ENCODE data around the gene SLC12A4.
"Not testable (repeated sequence)": the region's sequence is repeated elsewhere in the genome, so short reads cannot be mapped to it uniquely, and the experiment has no call there.

SLC12A4 gene

GRCh38 chr16:67968400-67969253 lies at the start of gene SLC12A4:
Gene SLC12A4 (minus strand): TSS chr16:67968637. CDS start chr16:67968553, 84 bp downstream.
- DNase-seq: no peak

DNA sequence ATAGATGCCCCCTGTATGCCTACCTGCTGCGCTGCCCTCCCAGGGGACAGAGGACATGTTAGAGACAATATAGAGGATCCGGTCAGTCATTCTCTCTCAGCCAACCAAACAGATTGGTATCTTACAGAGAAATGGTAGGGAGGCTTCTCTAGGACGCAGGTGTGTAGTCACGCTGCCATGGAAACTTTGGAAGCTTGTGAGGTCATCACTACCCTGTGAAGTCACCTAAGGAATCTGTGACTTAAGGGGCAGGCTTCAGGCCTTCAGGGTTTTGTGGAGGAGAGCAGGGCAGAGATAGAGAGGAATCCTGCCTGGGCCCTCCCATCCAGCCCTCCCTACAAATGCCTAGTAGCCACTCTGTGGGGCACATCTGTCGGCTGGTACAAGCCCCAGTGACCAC lies 47.2 kb upstream of the SLC12A4 start, which contains the start of gene DPEP2NB:
Gene DPEP2NB, minus strand, starts transcription at position 231 of the 400 bp plus-strand sequence. Its CDS starts 141 bp downstream, at position 90.
- DNase-seq: no peak

DNA sequence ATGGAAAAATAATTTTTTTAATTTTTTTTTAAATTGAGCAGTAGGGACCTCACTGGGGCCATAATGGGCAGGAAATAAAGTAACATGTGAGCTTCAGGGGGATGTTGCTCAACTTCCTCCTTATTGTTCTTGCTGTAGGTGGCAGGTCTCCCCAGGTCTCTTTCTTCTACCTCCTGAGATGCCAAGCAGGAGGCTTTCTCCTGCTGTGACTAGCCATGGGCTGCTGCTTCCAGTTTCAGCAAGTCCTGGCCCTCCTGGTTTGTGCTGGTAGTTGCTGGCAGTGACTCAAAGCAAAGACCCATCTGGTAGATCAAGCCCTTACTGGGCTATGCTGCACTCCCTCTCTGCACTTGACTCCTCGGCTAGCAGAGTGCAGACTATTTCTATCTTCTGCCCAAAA lies 45.0 kb upstream of the SLC12A4 start:
- no peak for DNase-seq

- DNase-seq: not testable (repeated sequence)
These were observed 41.4 kb upstream of the SLC12A4 start for GRCh38 chr16:68009872-68010271.

- DNase-seq: no peak
These were observed 40.8 kb upstream of the SLC12A4 start for GRCh38 chr16:68009157-68009735.

- DNase-seq: no peak
These were observed 37.4 kb upstream of the SLC12A4 start for GRCh38 chr16:68005786-68006286.

DNA sequence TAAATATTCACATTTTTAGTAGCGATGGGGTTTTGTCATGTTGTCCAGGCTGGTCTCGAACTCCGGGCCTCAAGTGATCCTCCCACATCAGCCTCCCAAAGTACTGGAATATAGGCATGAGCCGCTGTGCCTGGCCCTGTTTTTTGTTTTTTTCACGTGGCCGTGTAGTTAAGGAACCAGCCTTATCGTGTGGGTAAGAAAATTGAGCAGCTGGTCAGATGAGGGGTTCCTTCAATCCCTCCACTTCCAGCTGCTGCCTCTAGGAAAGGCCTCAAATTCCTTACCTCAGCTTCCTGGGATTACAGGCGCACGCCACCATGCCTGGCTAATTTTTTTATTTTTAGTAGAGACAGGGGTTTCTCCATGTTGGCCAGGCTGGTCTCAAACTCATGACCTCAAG lies 36.8 kb upstream of the SLC12A4 start:
- no peak for DNase-seq

GRCh38 chr16:68003031-68003430 lies 34.6 kb upstream of the SLC12A4 start:
- no peak for DNase-seq

DNA sequence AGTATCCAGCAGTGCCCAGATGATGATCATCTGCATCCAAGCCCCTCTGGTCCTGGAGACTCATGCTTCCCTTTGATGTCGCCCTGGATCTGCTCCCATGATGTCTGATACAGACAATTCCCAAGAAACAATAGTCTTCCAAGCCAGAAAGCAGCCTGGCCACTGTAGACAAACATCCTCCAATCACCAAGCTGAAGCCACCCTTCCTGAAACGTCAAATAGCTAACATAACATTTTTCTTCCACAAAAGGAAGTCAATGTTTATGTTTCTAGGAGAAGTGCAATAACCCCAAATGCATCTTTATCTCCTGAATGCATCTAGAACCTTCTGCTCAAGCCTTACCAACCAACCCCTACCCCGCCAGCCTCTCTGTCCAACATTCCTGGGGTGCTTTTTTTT lies 32.0 kb upstream of the SLC12A4 start:
- DNase-seq: no peak

DNA sequence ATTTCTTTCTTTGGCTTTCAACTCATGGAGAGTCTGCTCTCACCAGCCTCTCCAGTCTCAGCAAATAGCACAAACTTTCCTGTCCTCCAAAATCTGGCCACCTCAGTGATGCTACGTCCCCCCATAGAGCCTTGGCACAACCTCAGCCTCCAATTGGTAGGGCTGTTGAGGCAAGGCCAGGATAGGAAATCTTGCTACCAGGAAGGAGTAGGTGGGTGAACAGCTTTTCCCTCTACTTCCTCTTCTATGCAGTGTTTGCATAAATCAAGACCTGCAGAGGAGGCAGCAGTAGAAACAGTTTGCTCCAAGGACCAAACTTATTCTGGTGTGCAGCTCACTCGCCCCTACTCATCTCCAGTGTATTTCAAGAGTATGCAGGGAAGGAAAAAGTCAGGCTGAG lies 31.5 kb upstream of the SLC12A4 start:
- no peak for DNase-seq

- not testable (repeated sequence) for DNase-seq
These were observed 30.6 kb upstream of the SLC12A4 start, which contains the start of gene DPEP2 for GRCh38 chr16:67998779-67999688. Gene DPEP2 (minus strand): TSS chr16:67999484. CDS start chr16:67993212, 6,272 bp downstream.

DNA sequence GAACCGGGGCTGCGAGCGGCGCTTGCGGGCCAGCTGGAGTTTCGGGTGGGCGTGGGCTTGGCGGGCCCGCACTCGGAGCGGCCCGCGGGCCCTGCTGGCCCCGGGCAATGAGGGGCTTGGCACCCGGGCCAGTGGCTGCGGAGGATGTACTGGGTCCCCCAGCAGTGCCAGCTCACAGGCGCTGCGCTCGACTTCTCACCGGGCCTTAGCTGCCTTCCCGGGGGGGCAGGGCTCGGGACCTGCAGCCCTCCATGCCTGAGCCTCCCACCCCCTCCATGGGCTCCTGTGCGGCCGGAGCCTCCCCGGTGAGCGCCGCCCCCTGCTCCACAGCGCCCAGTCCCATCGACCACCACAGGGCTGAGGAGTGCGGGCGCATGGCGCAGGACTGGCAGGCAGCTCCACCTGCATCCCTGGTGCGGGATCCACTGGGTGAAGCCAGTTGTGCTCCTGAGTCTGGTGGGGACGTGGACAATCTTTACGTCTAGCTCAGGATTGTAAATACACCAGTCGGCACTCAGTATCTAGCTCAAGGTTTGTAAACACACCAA lies 29.9 kb upstream of the SLC12A4 start:
- DNase-seq: not testable (repeated sequence)

- no peak for DNase-seq
These were observed 28.2 kb upstream of the SLC12A4 start for GRCh38 chr16:67996666-67997065.

DNA sequence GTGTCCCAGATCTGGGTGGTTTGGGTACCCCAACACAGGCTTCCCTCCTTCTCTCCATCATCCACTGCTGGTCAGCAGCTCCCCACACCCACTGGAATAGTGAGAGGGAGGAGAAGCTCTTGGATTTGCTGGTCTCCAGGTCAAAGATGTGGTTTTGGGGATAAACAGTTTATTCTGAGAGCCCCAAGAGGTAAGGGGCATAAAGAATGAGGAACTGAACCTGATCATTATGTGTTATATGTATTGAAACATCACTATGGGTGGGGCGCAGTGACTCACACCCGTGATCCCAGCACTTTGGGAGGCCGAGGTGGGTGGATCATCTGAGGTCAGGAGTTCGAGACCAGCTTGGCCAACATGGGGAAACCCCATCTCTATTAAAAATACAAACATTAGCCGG lies 27.0 kb upstream of the SLC12A4 start:
- DNase-seq: no peak

GRCh38 chr16:67994040-67994408 lies 25.6 kb upstream of the SLC12A4 start:
- not testable (repeated sequence) for DNase-seq

DNA sequence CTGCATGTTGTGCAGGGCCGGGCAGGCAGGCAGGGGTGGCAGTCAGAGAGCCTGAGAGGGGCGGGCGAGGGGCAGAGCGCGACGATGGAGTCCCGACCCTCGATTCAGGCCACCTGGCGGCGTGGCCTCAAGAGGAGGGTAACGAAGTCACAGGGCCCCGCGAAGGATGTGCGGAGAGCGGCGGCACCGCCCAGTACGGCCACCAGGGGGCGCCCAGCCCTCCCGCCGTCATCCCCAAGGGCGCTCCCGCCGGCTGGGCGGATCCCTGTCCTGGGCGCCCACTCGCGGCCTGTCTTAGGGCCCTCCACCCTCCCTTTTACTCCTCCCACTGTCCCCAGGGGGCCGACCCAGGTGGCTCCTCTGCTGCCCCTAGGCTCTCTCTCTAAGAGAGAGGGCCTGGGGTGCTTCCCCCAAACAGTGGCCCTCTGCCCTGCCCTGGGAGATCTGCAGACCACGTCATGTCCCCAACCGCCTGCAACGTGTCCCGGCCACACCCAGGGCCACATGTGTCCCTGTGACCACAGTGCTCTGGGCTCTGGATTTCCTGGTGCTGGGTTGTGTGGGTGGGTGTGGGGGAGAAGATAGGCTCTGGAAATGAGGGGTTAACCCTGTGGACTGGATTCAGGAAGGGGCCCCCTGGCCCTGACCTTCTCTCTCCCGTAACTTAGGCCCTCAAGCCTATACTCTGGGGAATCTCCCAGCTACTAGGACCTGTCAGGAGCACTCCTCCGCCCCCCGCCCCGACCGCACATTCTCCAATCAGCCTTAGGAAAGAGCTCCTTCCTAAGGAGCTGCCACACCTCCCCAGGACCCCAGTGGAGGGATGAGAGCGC lies 25.0 kb upstream of the SLC12A4 start:
- peak; percentile 8 for DNase-seq

- no peak for DNase-seq
These were observed 24.3 kb upstream of the SLC12A4 start for GRCh38 chr16:67992661-67993206.

DNA sequence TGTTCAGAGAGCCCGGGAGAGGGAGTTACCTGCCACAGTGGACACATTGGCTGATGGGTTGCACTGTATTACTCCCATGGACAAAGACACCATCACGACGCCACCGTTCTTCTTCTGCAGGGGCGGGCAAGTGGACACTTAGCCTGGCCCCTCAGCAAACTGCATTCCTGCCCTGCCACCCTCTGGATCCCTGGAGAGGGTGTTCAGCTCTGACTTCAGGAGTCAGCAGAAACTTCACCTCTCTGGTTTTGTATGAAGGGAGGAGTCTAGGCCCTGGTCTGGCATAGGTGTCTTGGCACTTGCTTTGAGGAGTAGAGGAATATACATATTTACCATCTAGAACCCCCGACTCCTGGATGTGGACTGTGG lies 21.6 kb upstream of the SLC12A4 start:
- DNase-seq: no peak

DNA sequence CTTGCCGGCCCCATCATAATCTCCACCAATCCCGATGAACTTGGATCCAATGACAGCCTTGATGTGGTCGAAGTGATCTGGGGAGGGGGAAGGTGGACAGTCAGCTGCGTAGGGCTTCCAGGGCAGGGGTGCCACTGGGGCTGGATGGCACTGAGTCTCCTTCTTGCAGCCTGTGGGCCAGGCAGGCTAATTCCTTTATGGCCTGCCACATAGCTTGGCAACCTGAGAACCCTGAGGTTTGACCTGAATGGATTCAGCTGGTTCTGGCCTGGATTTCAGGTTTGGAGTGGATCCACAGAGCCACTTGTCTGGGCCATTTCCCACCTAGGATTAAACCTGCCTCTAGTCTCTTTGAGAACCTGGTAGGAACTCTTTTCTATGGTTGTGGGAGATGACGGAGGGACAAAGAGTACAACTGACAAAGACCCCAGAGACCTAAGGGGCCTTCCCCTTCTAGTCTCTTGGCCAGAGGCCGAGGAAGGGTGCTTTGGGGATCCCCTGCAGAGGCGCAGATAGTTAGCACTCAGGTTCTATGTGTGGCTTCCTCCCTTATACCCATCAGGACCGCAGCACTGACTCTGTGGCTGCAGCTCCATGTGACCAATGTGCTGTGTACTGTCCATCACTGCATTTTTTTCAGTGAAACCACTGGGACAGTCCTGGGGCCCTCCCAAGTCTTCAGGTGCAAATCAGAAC lies 21.0 kb upstream of the SLC12A4 start:
- DNase-seq: no peak

- DNase-seq: no peak
These were observed 20.2 kb upstream of the SLC12A4 start for GRCh38 chr16:67988675-67989074.
